Measurements from ENCODE around the gene SORCS2.

- TF ChIP-seq CTCF (IDR thresholded peaks at IDR 0.05 in 4 of 5, conservative IDR thresholded peaks at IDR 0.05 in 1 of 5) = no peak
- no peak for TF ChIP-seq POLR2A (IDR thresholded peaks at IDR 0.05)
Observed at GRCh38 chr4:7759635-7760034, 567.3 kb downstream of the SORCS2 start.

Data from gastrocnemius medialis (tissue), 4 donors.